ENCODE measurements around the gene STEAP3. TPM values are rescaled to one million over a fixed set of nuclear protein-coding genes. Genes with fewer than 3 reads are reported as not detected.

Gene STEAP3
- total and polyA plus RNA-seq, 2 donors (not counting 1 experiment from before 2014, with no cell fraction given): 1.1 to 1.6 TPM

DNA sequence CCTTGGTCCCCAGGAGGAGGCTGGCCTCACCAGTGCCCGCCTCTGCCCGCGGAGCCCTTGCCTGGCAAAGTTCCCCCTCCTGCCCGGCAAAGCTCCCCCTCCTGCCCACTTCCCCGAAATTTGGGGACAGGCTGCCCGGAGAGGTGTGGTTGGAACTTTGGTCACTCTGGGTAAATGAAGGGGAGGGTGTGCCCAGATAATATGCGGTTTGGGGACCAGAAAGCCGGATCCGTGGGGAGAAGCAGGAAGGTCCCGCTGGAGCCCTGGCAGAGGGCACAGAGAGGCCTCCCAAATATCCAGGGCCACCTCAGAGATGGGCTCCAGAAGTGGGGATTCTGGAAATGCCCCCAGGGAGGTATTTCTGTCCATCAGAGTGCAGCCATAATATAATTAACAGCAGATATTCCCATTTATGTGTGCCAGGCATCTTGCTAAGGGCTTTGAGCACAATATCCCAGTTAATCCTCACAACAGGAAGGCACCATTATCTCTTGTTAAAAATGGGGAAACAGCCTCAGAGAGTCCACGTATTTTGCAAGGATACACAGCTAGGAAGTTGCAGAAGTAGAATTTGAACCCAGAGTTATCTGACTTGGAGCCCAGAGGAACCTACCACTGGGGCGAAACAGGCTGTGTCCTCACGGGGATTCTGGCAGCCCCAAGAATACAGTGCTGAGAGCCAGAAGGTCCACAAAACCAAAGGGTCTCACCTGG is 914 bp downstream of the STEAP3 start:
- Histone ChIP-seq H3K9ac (ENCODE audit: low read length) (peak overlapping the region; percentile 75), H3K4me2 (replicated peaks; ENCODE audit: low read depth, low read length, poor library complexity, severe bottlenecking) (peak overlapping the region; percentile 86), H2AFZ (ENCODE audit: insufficient read depth, low read depth, low read length, poor library complexity, severe bottlenecking) (peak overlapping the region; percentile 85), H3K4me1 (ENCODE audit: control insufficient read depth in 2 of 2, insufficient read depth in 2 of 2, low read length in 2 of 2) (peaks cover 6 to 13% of the 10 kb centered on the region in 2 donors), H3K27me3 (replicated peaks in 1 of 4; ENCODE audit: control extremely low read depth in 1 of 4, control insufficient read depth in 3 of 4, insufficient read depth in 4 of 4, low read length in 3 of 4) (peaks cover 0 to 30% (median 6%) of the 10 kb centered on the region in 4 experiments), H4K20me1 (ENCODE audit: control insufficient read depth, insufficient read depth, low read length, poor library complexity, severe bottlenecking) (no peaks in the 10 kb centered on the region), H3K79me2 (ENCODE audit: control insufficient read depth, insufficient read depth, low read length) (no peaks in the 10 kb centered on the region), H3K4me3 (ENCODE audit: control extremely low read depth in 1 of 5, extremely low read depth in 1 of 5, insufficient read depth in 1 of 5, low read depth in 2 of 5, low read length in 4 of 5) (peak overlapping the region in 4 of 5 experiments; percentile 43 to 70 (median 61)), H3K27ac (ENCODE audit: low read length in 2 of 2) (no peak overlapping the region), H3K9me3 (ENCODE audit: control extremely low read depth in 1 of 3, control insufficient read depth in 2 of 3, insufficient read depth in 1 of 3, low read length in 2 of 3) (peaks cover 0 to 4% (median 0%) of the 10 kb centered on the region in 3 donors), H3K36me3 (replicated peaks in 1 of 2; ENCODE audit: control extremely low read depth in 1 of 2, control insufficient read depth in 1 of 2, extremely low read depth in 1 of 2, insufficient read depth in 2 of 2, low read length in 1 of 2) (no peaks in the 10 kb centered on the region)
- WGBS (ENCODE audit: insufficient coverage): 30% methylated on average over 9 of the region's 13 CpGs
- ChIA-PET CTCF (no interaction called here), POLR2A (no interaction called here)
- Mint-ChIP-seq H3K9me3 (ENCODE audit: insufficient read depth) (no peaks in the 10 kb centered on the region), H3K4me3 (peak overlapping the region; percentile 64), H3K27ac (no peak overlapping the region), H3K27me3 (peaks cover 32% of the 10 kb centered on the region), H3K4me1 (peaks cover 6% of the 10 kb centered on the region)
- TF ChIP-seq CTCF (IDR thresholded peaks at IDR 0.05) (no peak), EZH2 (IDR thresholded peaks at IDR 0.05; ENCODE audit: borderline replicate concordance, insufficient read depth, low read depth, low read length, poor library complexity, severe bottlenecking) (no peak)
- DNase-seq (no peak), ATAC-seq (ENCODE audit: low read depth) (no peak)
- intact Hi-C loops (cut with micrococcal nuclease): loop anchor here (5.0 kb wide), 2 partner anchors 143 to 253 kb away; partner anchors contain the start of genes C2orf76 and DBI

All from B cell (primary cell).